MM.1S (cell line): Measurements from ENCODE around the gene GH2.

Experiments
- DNase-seq: peaks from one replicate; pipeline ENCODE4 v3.0.0-alpha.2; 2015
- H2AFZ ChIP-seq: fragments of 300-600 bp; sonication (generic); 2 replicates; pipeline ENCODE4 v1.6.0; 2016; ENCODE audit warnings: antibody characterized with exemption, low read length
- H3F3A ChIP-seq: fragments of 300-600 bp; sonication (generic); 2 replicates; pipeline ENCODE4 v1.6.1; 2016; ENCODE audit warnings: mild to moderate bottlenecking, antibody characterized with exemption, low read length, moderate library complexity, mixed read lengths; ENCODE audit not compliant: insufficient read depth
- H3K27ac ChIP-seq: fragments of 300-600 bp; sonication (generic); 2 replicates; pipeline ENCODE4 v1.5.1; 2016; ENCODE audit warnings: mild to moderate bottlenecking, low read length
- H3K27me3 ChIP-seq: fragments of 300-600 bp; sonication (generic); replicated peaks from 2 replicates; pipeline ENCODE4 v1.6.0; 2016; ENCODE audit warnings: low read length; ENCODE audit not compliant: insufficient read depth
- H3K36me3 ChIP-seq: fragments of 300-600 bp; sonication (generic); replicated peaks from 2 replicates; pipeline ENCODE4 v1.6.1; 2016; ENCODE audit warnings: mild to moderate bottlenecking, low read length, mixed read lengths; ENCODE audit not compliant: insufficient read depth
- H3K4me1 ChIP-seq: fragments of 300-600 bp; sonication (generic); 2 replicates; pipeline ENCODE4 v1.6.1; 2016; ENCODE audit warnings: low read length, mixed read lengths
- H3K4me2 ChIP-seq: fragments of 300-600 bp; sonication (generic); 2 replicates; pipeline ENCODE4 v1.6.0; 2016; ENCODE audit warnings: low read depth, low read length
- H3K4me3 ChIP-seq: fragments of 300-600 bp; sonication (generic); 2 replicates; pipeline ENCODE4 v1.5.1; 2016; ENCODE audit warnings: low read length, mixed read lengths
- H3K79me2 ChIP-seq: fragments of 300-600 bp; sonication (generic); 2 replicates; pipeline ENCODE4 v1.6.1; 2016; ENCODE audit warnings: mixed run types, low read length, mixed read lengths
- H3K9ac ChIP-seq: fragments of 300-600 bp; sonication (generic); 2 replicates; pipeline ENCODE4 v1.6.1; 2016; ENCODE audit warnings: low read length, mixed read lengths
- H3K9me2 ChIP-seq: fragments of 300-600 bp; sonication (generic); replicated peaks from 2 replicates; pipeline ENCODE4 v1.6.1; 2016; ENCODE audit warnings: mild to moderate bottlenecking, low read length, mixed read lengths; ENCODE audit not compliant: insufficient read depth
- H3K9me3 ChIP-seq: fragments of 300-600 bp; sonication (generic); replicated peaks from 2 replicates; pipeline ENCODE4 v1.6.1; 2016; ENCODE audit warnings: mild to moderate bottlenecking, low read length, mixed read lengths; ENCODE audit not compliant: insufficient read depth
- H4K20me1 ChIP-seq: fragments of 300-600 bp; sonication (generic); 2 replicates; pipeline ENCODE4 v1.6.1; 2016; ENCODE audit warnings: mild to moderate bottlenecking, low read length, moderate library complexity, mixed read lengths; ENCODE audit not compliant: insufficient read depth
- CTCF ChIP-seq: fragments of 300-600 bp; sonication (generic); IDR thresholded peaks from 2 replicates; pipeline ENCODE4 v1.5.1; 2016; ENCODE audit warnings: antibody characterized with exemption, low read length, mixed read lengths
- EZH2 ChIP-seq: fragments of 300-600 bp; sonication (generic); optimal IDR thresholded peaks from 2 replicates; pipeline ENCODE3; 2017; ENCODE audit warnings: low read depth, mild to moderate bottlenecking, antibody characterized with exemption, low read length, mixed read lengths
- EZH2phosphoT487 ChIP-seq: fragments of 300-600 bp; sonication (generic); IDR thresholded peaks from 2 replicates; pipeline ENCODE4 v1.6.1; 2018; ENCODE audit warnings: antibody characterized with exemption, low read length

GH2 gene

GRCh38 chr17:63830904-63831491, 50.7 kb downstream of the GH2 start:
- Histone ChIP-seq H3K79me2 (peaks cover 62% of the 10 kb centered on the region), H3K4me3 (no peak overlapping the region), H2AFZ (no peak overlapping the region), H3K36me3 (peaks cover 7% of the 10 kb centered on the region; the same call in 1 of the 2 replicates), H3K27me3 (no peaks in the 10 kb centered on the region), H3K9me2 (no peaks in the 10 kb centered on the region), H3K9me3 (no peaks in the 10 kb centered on the region), H3K4me1 (peaks cover 14% of the 10 kb centered on the region), H3K9ac (no peak overlapping the region), H3K27ac (no peak overlapping the region), H3F3A (peaks cover 11% of the 10 kb centered on the region; the same call in 1 of the 2 replicates), H4K20me1 (no peaks in the 10 kb centered on the region), H3K4me2 (no peak overlapping the region)
- DNase-seq: no peak
- no peak for TF ChIP-seq EZH2
- TF ChIP-seq CTCF: no peak
- no peak for TF ChIP-seq EZH2phosphoT487

DNA sequence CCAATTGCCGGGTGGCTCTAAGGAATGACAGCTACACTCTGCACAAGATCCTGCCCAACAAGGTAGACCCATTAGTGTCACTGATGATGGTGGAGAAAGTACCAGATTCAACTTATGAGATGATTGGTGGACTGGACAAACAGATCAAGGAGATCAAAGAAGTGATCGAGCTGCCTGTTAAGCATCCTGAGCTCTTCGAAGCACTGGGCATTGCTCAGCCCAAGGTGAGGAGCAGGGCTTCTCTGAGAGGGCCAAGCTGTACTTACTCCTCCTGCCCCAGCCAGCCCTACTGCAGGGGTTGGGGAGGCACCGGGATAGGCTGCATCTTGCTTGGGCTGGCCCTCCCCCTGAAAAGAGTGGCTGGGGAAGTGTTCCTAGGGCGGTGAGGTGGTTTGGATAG, 51.5 kb downstream of the GH2 start:
- Histone ChIP-seq H3F3A (peaks cover 9% of the 10 kb centered on the region; the same call in 1 of the 2 replicates), H3K9me3 (no peaks in the 10 kb centered on the region), H3K27ac (no peak overlapping the region), H3K9me2 (no peaks in the 10 kb centered on the region), H2AFZ (no peak overlapping the region), H3K4me2 (no peak overlapping the region), H4K20me1 (no peaks in the 10 kb centered on the region), H3K36me3 (peaks cover 7% of the 10 kb centered on the region; the same call in 1 of the 2 replicates), H3K4me1 (peaks cover 18% of the 10 kb centered on the region), H3K79me2 (peaks cover 66% of the 10 kb centered on the region), H3K27me3 (no peaks in the 10 kb centered on the region), H3K9ac (no peak overlapping the region), H3K4me3 (no peak overlapping the region)
- TF ChIP-seq CTCF (no peak), EZH2 (no peak), EZH2phosphoT487 (no peak)
- no peak for DNase-seq
